HG03196 (cell line): ENCODE measurements around the gene PPP1R11.
"Not testable (repeated sequence)": the region's sequence is repeated elsewhere in the genome, so short reads cannot be mapped to it uniquely, and the experiment has no call there.

ENCODE experiments used
- ATAC-seq: cut with Tn5 transposase; IDR thresholded peaks from one replicate; pipeline ENCODE4 v1.9.1; 2021; ENCODE audit not compliant: unreplicated experiment

Gene PPP1R11

GRCh38 chr6:30066577-30067459 lies at the start of gene PPP1R11:
Gene PPP1R11 (plus strand): TSS chr6:30067198. CDS start chr6:30067411, 213 bp downstream.
- ATAC-seq, result peak; percentile 97

GRCh38 chr6:30019819-30020218 lies 47.2 kb upstream of the PPP1R11 start:
- ATAC-seq, result no peak

GRCh38 chr6:30020626-30021025 lies 46.4 kb upstream of the PPP1R11 start:
- no peak for ATAC-seq

- ATAC-seq, result no peak
Observed at GRCh38 chr6:30022189-30022588, 44.8 kb upstream of the PPP1R11 start.

- ATAC-seq, result not testable (repeated sequence)
Observed at GRCh38 chr6:30022712-30023111, 44.3 kb upstream of the PPP1R11 start.

- ATAC-seq, result no peak
Observed at GRCh38 chr6:30025186-30025585, 41.8 kb upstream of the PPP1R11 start.

- ATAC-seq, result no peak
Observed at GRCh38 chr6:30029588-30029987, 37.4 kb upstream of the PPP1R11 start.

GRCh38 chr6:30031381-30031780 lies 35.6 kb upstream of the PPP1R11 start:
- ATAC-seq, result no peak

GRCh38 chr6:30033440-30033839 lies 33.6 kb upstream of the PPP1R11 start:
- ATAC-seq, result not testable (repeated sequence)

GRCh38 chr6:30035784-30036183 lies 31.2 kb upstream of the PPP1R11 start:
- no peak for ATAC-seq

- ATAC-seq, result no peak
Observed at GRCh38 chr6:30037182-30037788, 29.7 kb upstream of the PPP1R11 start.

GRCh38 chr6:30041221-30041620 lies 25.8 kb upstream of the PPP1R11 start:
- ATAC-seq, result no peak

- ATAC-seq, result no peak
Observed at GRCh38 chr6:30041821-30042220, 25.2 kb upstream of the PPP1R11 start.

GRCh38 chr6:30042476-30042875 lies 24.5 kb upstream of the PPP1R11 start:
- ATAC-seq, result no peak

GRCh38 chr6:30042914-30043313 lies 24.1 kb upstream of the PPP1R11 start:
- no peak for ATAC-seq

GRCh38 chr6:30043744-30044143 lies 23.3 kb upstream of the PPP1R11 start:
- no peak for ATAC-seq

GRCh38 chr6:30044630-30045029 lies 22.4 kb upstream of the PPP1R11 start:
- ATAC-seq, result no peak

GRCh38 chr6:30047220-30047619 lies 19.8 kb upstream of the PPP1R11 start:
- ATAC-seq, result no peak

GRCh38 chr6:30053682-30054081 lies 13.3 kb upstream of the PPP1R11 start:
- no peak for ATAC-seq

GRCh38 chr6:30055513-30055912 lies 11.5 kb upstream of the PPP1R11 start:
- ATAC-seq, result no peak

- peak; percentile 31 for ATAC-seq
Observed at GRCh38 chr6:30060606-30061091, 6.3 kb upstream of the PPP1R11 start.
